Measurements from ENCODE around the gene ARF3. TPM values are rescaled to one million over a fixed set of nuclear protein-coding genes. Genes with fewer than 3 reads are reported as not detected.

Gene ARF3
- polyA plus RNA-seq, 1 donor (not counting 4 experiments of a cell fraction or from before 2014, with no cell fraction given) = 236 TPM

GRCh38 chr12:48889679-48890078 is 67.6 kb downstream of the ARF3 start:
- Histone ChIP-seq H3K27ac (ENCODE audit: control insufficient read depth, insufficient read depth, low read length) (no peak overlapping the region), H3K4me2 (ENCODE audit: control insufficient read depth, extremely low read depth, insufficient read depth, low read depth, low read length) (no peak overlapping the region), H3K27me3 (ENCODE audit: control insufficient read depth, extremely low read depth, insufficient read depth, low read length) (peaks cover 7% of the 10 kb centered on the region), H3K4me3 (ENCODE audit: control insufficient read depth in 2 of 3, extremely low read depth in 1 of 3, insufficient read depth in 2 of 3, low read depth in 1 of 3, low read length in 3 of 3) (no peak overlapping the region), H2AFZ (ENCODE audit: control insufficient read depth, low read length) (no peak overlapping the region), H3K9ac (ENCODE audit: control insufficient read depth, extremely low read depth, insufficient read depth, low read length) (no peak overlapping the region), H4K20me1 (ENCODE audit: control insufficient read depth, extremely low read depth, insufficient read depth, low read length) (no peaks in the 10 kb centered on the region), H3K9me1 (ENCODE audit: control insufficient read depth, extremely low read depth, insufficient read depth, low read length) (no peaks in the 10 kb centered on the region), H3K9me3 (ENCODE audit: control insufficient read depth, low read depth, low read length) (no peaks in the 10 kb centered on the region), H3K79me2 (ENCODE audit: control insufficient read depth, insufficient read depth, low read length) (no peaks in the 10 kb centered on the region), H3K4me1 (ENCODE audit: control insufficient read depth, extremely low read depth, insufficient read depth, low read length) (peaks cover 4% of the 10 kb centered on the region), H3K36me3 (ENCODE audit: control insufficient read depth in 2 of 2, extremely low read depth in 1 of 2, insufficient read depth in 2 of 2, low read length in 2 of 2) (no peaks in the 10 kb centered on the region)
- no peak for FAIRE-seq
- no peak for DNase-seq (ENCODE audit: low read depth, low spot score)
- dilution Hi-C loops (cut with MboI; ENCODE audit: extremely low pct_ligation_motif_present, low sequenced_read_pairs) = no loop called here
- no peak for TF ChIP-seq CTCF (optimal IDR thresholded peaks at IDR 0.05 in 1 of 3, IDR thresholded peaks at IDR 0.05 in 1 of 3, conservative IDR thresholded peaks at IDR 0.05 in 1 of 3; ENCODE audit: extremely low read depth in 1 of 3, insufficient read depth in 2 of 3, low read length in 3 of 3)
- no peak for TF ChIP-seq EZH2 (IDR thresholded peaks at IDR 0.05; ENCODE audit: low read length)

Small RNA genes within 50 kb of the gene (small RNA-seq; reads per million reads assigned to genes)
- gene AC073610.1 (ENCODE audit: insufficient read length in 3 of 3, low read depth in 3 of 3, low replicate concordance in 1 of 3) (0 reads per million in 3 experiments), gene RNU6-600P (ENCODE audit: insufficient read length in 3 of 3, low read depth in 3 of 3, low replicate concordance in 1 of 3) (0 reads per million in 3 experiments), gene RNU6-940P (ENCODE audit: insufficient read length in 3 of 3, low read depth in 3 of 3, low replicate concordance in 1 of 3) (0 reads per million in 3 experiments)

Other genes with a start within 250 kb of the ARF3 start
- 20.4 to 23.4 TPM (median 22.5 TPM) in 3 replicates for gene CCNT1, start 240.8 kb downstream of the ARF3 start, polyA plus RNA-seq
- 11.9 to 22.8 TPM (median 13.2 TPM) in 3 replicates for gene ADCY6, start 168.4 kb downstream of the ARF3 start, polyA plus RNA-seq
- 16.1 to 19.8 TPM (median 19.3 TPM) in 3 replicates for gene CACNB3, start 139.0 kb downstream of the ARF3 start, polyA plus RNA-seq
- gene DDX23, start 105.3 kb downstream of the ARF3 start, polyA plus RNA-seq = 36.9 to 64.6 TPM (median 57.8 TPM) in 3 replicates
- 0.05 to 0.30 TPM (median 0.16 TPM) in 3 replicates for gene RND1, start 91.6 kb downstream of the ARF3 start, polyA plus RNA-seq
- 9.5 to 18.4 TPM (median 18.1 TPM) in 3 replicates for gene FKBP11, start 32.0 kb downstream of the ARF3 start, polyA plus RNA-seq
- 0.09 to 0.24 TPM (median 0.22 TPM) in 3 replicates for gene WNT10B, start 14.2 kb upstream of the ARF3 start, polyA plus RNA-seq
- not detected in 3 replicates for gene WNT1, start 20.8 kb upstream of the ARF3 start, polyA plus RNA-seq
- gene DDN, start 41.9 kb upstream of the ARF3 start, polyA plus RNA-seq = 0.09 to 0.17 TPM (median 0.10 TPM) in 3 replicates
- 105 to 125 TPM (median 123 TPM) in 3 replicates for gene PRKAG1, start 61.3 kb upstream of the ARF3 start, polyA plus RNA-seq
- gene KMT2D, start 103.3 kb upstream of the ARF3 start, polyA plus RNA-seq = 9.3 to 12.1 TPM (median 9.8 TPM) in 3 replicates
- gene RHEBL1, start 112.5 kb upstream of the ARF3 start, polyA plus RNA-seq = 0.31 to 0.63 TPM (median 0.51 TPM) in 3 replicates
- not detected in 3 replicates for gene DHH, start 137.3 kb upstream of the ARF3 start, polyA plus RNA-seq
- gene LMBR1L, start 153.4 kb upstream of the ARF3 start, polyA plus RNA-seq = 22.9 to 30.1 TPM (median 28.0 TPM) in 3 replicates
- 1,122 to 2,676 TPM (median 2,055 TPM) in 3 replicates for gene TUBA1B, start 173.9 kb upstream of the ARF3 start, polyA plus RNA-seq
- 288 to 427 TPM (median 375 TPM) in 3 replicates for gene TUBA1A, start 231.6 kb upstream of the ARF3 start, polyA plus RNA-seq